Measurements from ENCODE around the gene GALR2. TPM values are rescaled to one million over a fixed set of nuclear protein-coding genes. Genes with fewer than 3 reads are reported as not detected.

Gene GALR2
- total and polyA plus RNA-seq, 9 of the 15 experiments (the other 6 are each of a cell fraction or from before 2014, with no cell fraction given): 0.34 TPM; not detected in 8

- TF ChIP-seq CTCF (IDR thresholded peaks at IDR 0.05 in 2 of 3, conservative IDR thresholded peaks at IDR 0.05 in 1 of 3; ENCODE audit: insufficient read depth in 2 of 3, low read depth in 1 of 3, low read length in 3 of 3) (peak; percentile 52 to 72 (median 58)), MAZ (CRISPR knock-in tag; conservative IDR thresholded peaks at IDR 0.05 in 1 of 2, IDR thresholded peaks at IDR 0.05 in 1 of 2) (0 out of 4 replicates have a peak, but pooled peaks of 1 of the 2 experiments have one; percentile 30), NR4A1 (CRISPR knock-in tag; IDR thresholded peaks at IDR 0.05) (no peak), NR4A1 (tag; IDR thresholded peaks at IDR 0.05) (no peak), RAD21 (CRISPR knock-in tag; conservative IDR thresholded peaks at IDR 0.05 in 1 of 2, IDR thresholded peaks at IDR 0.05 in 1 of 2) (peak in 1 of 2 experiments; percentile 38; a peak in 2 of 4 replicates), FOXO4 (CRISPR knock-in tag; IDR thresholded peaks at IDR 0.05) (no peak), SMAD1 (IDR thresholded peaks at IDR 0.05; ENCODE audit: low read depth, low read length, partially characterized antibody) (no peak), NCOA4 (IDR thresholded peaks at IDR 0.05; ENCODE audit: partially characterized antibody) (no peak), ZNF589 (CRISPR knock-in tag; IDR thresholded peaks at IDR 0.05; ENCODE audit: low read depth) (no peak), FOXK1 (CRISPR knock-in tag; IDR thresholded peaks at IDR 0.05; ENCODE audit: borderline replicate concordance) (no peak), EGR1 (conservative IDR thresholded peaks at IDR 0.05) (no peak), KAT8 (IDR thresholded peaks at IDR 0.05; ENCODE audit: low read depth) (no peak)
- TF ChIP-seq, protein P1, sequence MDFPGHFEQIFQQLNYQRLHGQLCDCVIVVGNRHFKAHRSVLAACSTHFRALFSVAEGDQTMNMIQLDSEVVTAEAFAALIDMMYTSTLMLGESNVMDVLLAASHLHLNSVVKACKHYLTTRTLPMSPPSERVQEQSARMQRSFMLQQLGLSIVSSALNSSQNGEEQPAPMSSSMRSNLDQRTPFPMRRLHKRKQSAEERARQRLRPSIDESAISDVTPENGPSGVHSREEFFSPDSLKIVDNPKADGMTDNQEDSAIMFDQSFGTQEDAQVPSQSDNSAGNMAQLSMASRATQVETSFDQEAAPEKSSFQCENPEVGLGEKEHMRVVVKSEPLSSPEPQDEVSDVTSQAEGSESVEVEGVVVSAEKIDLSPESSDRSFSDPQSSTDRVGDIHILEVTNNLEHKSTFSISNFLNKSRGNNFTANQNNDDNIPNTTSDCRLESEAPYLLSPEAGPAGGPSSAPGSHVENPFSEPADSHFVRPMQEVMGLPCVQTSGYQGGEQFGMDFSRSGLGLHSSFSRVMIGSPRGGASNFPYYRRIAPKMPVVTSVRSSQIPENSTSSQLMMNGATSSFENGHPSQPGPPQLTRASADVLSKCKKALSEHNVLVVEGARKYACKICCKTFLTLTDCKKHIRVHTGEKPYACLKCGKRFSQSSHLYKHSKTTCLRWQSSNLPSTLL (IDR thresholded peaks at IDR 0.05): no peak
- TF ChIP-seq, protein P2, sequence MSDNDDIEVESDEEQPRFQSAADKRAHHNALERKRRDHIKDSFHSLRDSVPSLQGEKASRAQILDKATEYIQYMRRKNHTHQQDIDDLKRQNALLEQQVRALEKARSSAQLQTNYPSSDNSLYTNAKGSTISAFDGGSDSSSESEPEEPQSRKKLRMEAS (CRISPR knock-in tag; IDR thresholded peaks at IDR 0.05): peak; percentile 26; the same call in 1 of the 2 replicates
- TF ChIP-seq, protein P3, sequence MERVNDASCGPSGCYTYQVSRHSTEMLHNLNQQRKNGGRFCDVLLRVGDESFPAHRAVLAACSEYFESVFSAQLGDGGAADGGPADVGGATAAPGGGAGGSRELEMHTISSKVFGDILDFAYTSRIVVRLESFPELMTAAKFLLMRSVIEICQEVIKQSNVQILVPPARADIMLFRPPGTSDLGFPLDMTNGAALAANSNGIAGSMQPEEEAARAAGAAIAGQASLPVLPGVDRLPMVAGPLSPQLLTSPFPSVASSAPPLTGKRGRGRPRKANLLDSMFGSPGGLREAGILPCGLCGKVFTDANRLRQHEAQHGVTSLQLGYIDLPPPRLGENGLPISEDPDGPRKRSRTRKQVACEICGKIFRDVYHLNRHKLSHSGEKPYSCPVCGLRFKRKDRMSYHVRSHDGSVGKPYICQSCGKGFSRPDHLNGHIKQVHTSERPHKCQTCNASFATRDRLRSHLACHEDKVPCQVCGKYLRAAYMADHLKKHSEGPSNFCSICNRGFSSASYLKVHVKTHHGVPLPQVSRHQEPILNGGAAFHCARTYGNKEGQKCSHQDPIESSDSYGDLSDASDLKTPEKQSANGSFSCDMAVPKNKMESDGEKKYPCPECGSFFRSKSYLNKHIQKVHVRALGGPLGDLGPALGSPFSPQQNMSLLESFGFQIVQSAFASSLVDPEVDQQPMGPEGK (CRISPR knock-in tag; IDR thresholded peaks at IDR 0.05; ENCODE audit: borderline replicate concordance): no peak
Measured at GRCh38 chr17:76124582-76125390, 50.2 kb downstream of the GALR2 start (continued).

All from K562 (cell line).